HG02973 (cell line): ENCODE measurements around the gene THRSP.
A peak's percentile ranks its signal among the peaks of the same experiment; 100 is the strongest.
"Not testable (repeated sequence)": the region's sequence is repeated elsewhere in the genome, so short reads cannot be mapped to it uniquely, and the experiment has no call there.

Experiments
- ATAC-seq: cut with Tn5 transposase; IDR thresholded peaks from one replicate; pipeline ENCODE4 v1.9.1; 2021; ENCODE audit warnings: moderate library complexity; ENCODE audit not compliant: unreplicated experiment

THRSP gene

GRCh38 chr11:78038697-78039313 lies 24.9 kb upstream of the THRSP start:
- no peak for ATAC-seq

GRCh38 chr11:78039391-78039918 lies 24.2 kb upstream of the THRSP start:
- no peak for ATAC-seq

GRCh38 chr11:78039919-78040671 lies 23.6 kb upstream of the THRSP start:
- ATAC-seq: no peak

GRCh38 chr11:78040691-78041379 lies 22.8 kb upstream of the THRSP start:
- no peak for ATAC-seq

- not testable (repeated sequence) for ATAC-seq
Observed at GRCh38 chr11:78041380-78041719, 22.3 kb upstream of the THRSP start.

GRCh38 chr11:78041843-78042440 lies 21.7 kb upstream of the THRSP start:
- ATAC-seq: no peak

- ATAC-seq: no peak
Observed at GRCh38 chr11:78044706-78045105, 19.0 kb upstream of the THRSP start.

GRCh38 chr11:78045851-78046485 lies 17.7 kb upstream of the THRSP start:
- ATAC-seq: peak; percentile 60

GRCh38 chr11:78046486-78046854 lies 17.2 kb upstream of the THRSP start:
- ATAC-seq: no peak

- no peak for ATAC-seq
Observed at GRCh38 chr11:78048561-78048960, 15.1 kb upstream of the THRSP start.

GRCh38 chr11:78049348-78049747 lies 14.3 kb upstream of the THRSP start:
- ATAC-seq: no peak

GRCh38 chr11:78050964-78051831 lies 12.5 kb upstream of the THRSP start:
- no peak for ATAC-seq

- ATAC-seq: no peak
Observed at GRCh38 chr11:78054971-78055370, 8.7 kb upstream of the THRSP start.

GRCh38 chr11:78056093-78056492 lies 7.6 kb upstream of the THRSP start:
- no peak for ATAC-seq

- ATAC-seq: no peak
Observed at GRCh38 chr11:78057462-78058055, 6.1 kb upstream of the THRSP start.

GRCh38 chr11:78059749-78060328 lies 3.8 kb upstream of the THRSP start:
- ATAC-seq: not testable (repeated sequence)

- ATAC-seq: no peak
Observed at GRCh38 chr11:78060533-78060932, 3.1 kb upstream of the THRSP start.

GRCh38 chr11:78061088-78061920 lies 2.4 kb upstream of the THRSP start:
- no peak for ATAC-seq

GRCh38 chr11:78061921-78062311 lies 1.7 kb upstream of the THRSP start:
- no peak for ATAC-seq
